A549 (cell line): Measurements from ENCODE around the gene DERL3. TPM values are rescaled to one million over a fixed set of nuclear protein-coding genes. Genes with fewer than 3 reads are reported as not detected.

Experiments used
- ATAC-seq, 2 experiments: fragments of 200-7000 bp in 1 of 2; fragments of >200 bp in 1 of 2; cut with Nextera tagmentation in 1 of 2; cut with Tn5 transposase in 1 of 2; 3 replicates each; pipeline versions ENCODE4 v1.8.0 to v1.9.1; 2018 to 2020; ENCODE audit warnings: mild to moderate bottlenecking in 1 of 2, moderate library complexity in 1 of 2
- CTCF ChIA-PET: fragments of 300-600 bp; sonication (Branson Sonifier 250); formaldehyde crosslinking; extraction: SDS; loops from one replicate; lab custom pipeline; 2021; ENCODE audit warnings: antibody characterized with exemption, inconsistent platforms; lab: Yijun Ruan, JAX
- POLR2A ChIA-PET: fragments of 350-600 bp; formaldehyde crosslinking; extraction: SDS; loops from one replicate; lab custom pipeline; 2021; ENCODE audit warnings: antibody characterized with exemption, inconsistent platforms; lab: Yijun Ruan, JAX
- DNase-seq, 2 experiments: peaks; one replicate each; pipeline versions ENCODE4 v3.0.0 to v3.0.0-alpha.2; 2011 to 2016; ENCODE audit warnings: low read depth in 1 of 2, low spot score in 1 of 2
- FAIRE-seq: peaks from 2 replicates; lab custom pipeline; 2011; peaks lifted over from hg19 to GRCh38; lab: Jason Lieb, UNC
- H3K27ac ChIP-seq, 2 experiments: fragments of >200 bp; sonication (Bioruptor Twin); formaldehyde crosslinking; 3 replicates each; pipeline ENCODE4 v1.5.1; 2016 to 2017
- H3K4me1 ChIP-seq: fragments of >200 bp; sonication (Bioruptor Twin); formaldehyde crosslinking; 3 replicates; pipeline ENCODE4 v1.6.1; 2016
- H3K4me2 ChIP-seq: fragments of >200 bp; sonication (Bioruptor Twin); formaldehyde crosslinking; 3 replicates; pipeline ENCODE4 v1.6.1; 2016
- H3K4me3 ChIP-seq: fragments of >200 bp; sonication (Bioruptor Twin); formaldehyde crosslinking; 3 replicates; pipeline ENCODE4 v1.5.1; 2016
- H3K9me3 ChIP-seq: fragments of >200 bp; sonication (Bioruptor Twin); formaldehyde crosslinking; 3 replicates; pipeline ENCODE4 v1.6.1; 2016
- ATOH8 ChIP-seq: fragments of 250-450 bp; sonication (Bioruptor Pico); IDR thresholded peaks from 2 replicates; pipeline ENCODE4 v1.5.0; 2020; ENCODE audit warnings: low read depth, mild to moderate bottlenecking, moderate library complexity
- BHLHE40 ChIP-seq: IDR thresholded peaks from 2 replicates; pipeline ENCODE4 v1.6.1; 2012; ENCODE audit warnings: low read depth, low read length, inconsistent platforms
- CBX8 ChIP-seq: fragments of 200-600 bp; sonication (generic); IDR thresholded peaks from 2 replicates; pipeline ENCODE4 v1.6.1; 2016
- CHD4 ChIP-seq: fragments of 200-600 bp; sonication (generic); IDR thresholded peaks from 2 replicates; pipeline ENCODE4 v1.6.1; 2016; ENCODE audit warnings: antibody characterized with exemption, mild to moderate bottlenecking, borderline replicate concordance
- EHF ChIP-seq: fragments of 250-450 bp; sonication (Bioruptor Pico); IDR thresholded peaks from 2 replicates; pipeline ENCODE4 v1.5.0; 2020; ENCODE audit warnings: mild to moderate bottlenecking
- EHMT2 ChIP-seq: fragments of 200-600 bp; sonication (generic); IDR thresholded peaks from 2 replicates; pipeline ENCODE4 v1.6.1; 2016; ENCODE audit warnings: antibody characterized with exemption, low read depth, mild to moderate bottlenecking, moderate library complexity
- ELK1 ChIP-seq: fragments of 150-350 bp; IDR thresholded peaks from 2 replicates; pipeline ENCODE4 v1.6.1; 2014; ENCODE audit warnings: low read depth, mild to moderate bottlenecking, low read length
- EP300 ChIP-seq, 2 experiments: fragments of >200 bp; sonication (Bioruptor Twin); formaldehyde crosslinking; IDR thresholded peaks; 2 replicates in 1 of 2; 3 replicates in 1 of 2; pipeline ENCODE4 v1.6.1; 2016 to 2017
- FOSL2 ChIP-seq, 2 experiments: fragments of 450-650 bp in 1 of 2; fragments of >200 bp in 1 of 2; sonication (Bioruptor Twin) in 1 of 2; formaldehyde crosslinking; IDR thresholded peaks; 2 replicates each; pipeline versions ENCODE4 v1.5.0 to v1.6.1; 2016 to 2020; ENCODE audit warnings: mild to moderate bottlenecking in 1 of 2, moderate library complexity in 1 of 2
- FOXS1 ChIP-seq: fragments of 250-450 bp; sonication (Bioruptor Pico); IDR thresholded peaks from 2 replicates; pipeline ENCODE4 v1.5.0; 2020; ENCODE audit warnings: mild to moderate bottlenecking, moderate library complexity
- GATA3 ChIP-seq: IDR thresholded peaks from 2 replicates; pipeline ENCODE4 v1.6.1; 2012; ENCODE audit warnings: borderline replicate concordance
- HMGXB4 ChIP-seq: fragments of 250-450 bp; sonication (Bioruptor Pico); IDR thresholded peaks from 2 replicates; pipeline ENCODE4 v1.5.0; 2021; ENCODE audit warnings: mild to moderate bottlenecking, moderate library complexity, borderline replicate concordance
- HOXA7 ChIP-seq: fragments of 250-450 bp; sonication (Bioruptor Pico); IDR thresholded peaks from 2 replicates; pipeline ENCODE4 v1.5.0; 2020; ENCODE audit warnings: mild to moderate bottlenecking, moderate library complexity
- HOXB13 ChIP-seq: fragments of 250-450 bp; sonication (Bioruptor Pico); IDR thresholded peaks from 2 replicates; pipeline ENCODE4 v1.5.0; 2020; ENCODE audit warnings: low read depth, mild to moderate bottlenecking, moderate library complexity
- JUNB ChIP-seq: fragments of >200 bp; sonication (Bioruptor Twin); formaldehyde crosslinking; IDR thresholded peaks from 2 replicates; pipeline ENCODE4 v1.6.1; 2016
- MAZ ChIP-seq: fragments of 150-350 bp; IDR thresholded peaks from 2 replicates; pipeline ENCODE4 v1.6.1; 2014; ENCODE audit warnings: antibody characterized with exemption, low read depth, low read length, borderline replicate concordance
- MYC ChIP-seq: IDR thresholded peaks from 2 replicates; pipeline ENCODE4 v1.6.1; 2012; ENCODE audit warnings: mild to moderate bottlenecking, inconsistent platforms, low read length, improper control_type of control experiment, borderline replicate concordance
- RCOR1 ChIP-seq: fragments of 150-350 bp; IDR thresholded peaks from 2 replicates; pipeline ENCODE4 v1.6.1; 2014; ENCODE audit warnings: antibody characterized with exemption, low read length, low read depth
- REST ChIP-seq: fragments of 200-600 bp; sonication (generic); IDR thresholded peaks from 2 replicates; pipeline ENCODE4 v1.6.1; 2016; ENCODE audit warnings: antibody characterized with exemption, mild to moderate bottlenecking, moderate library complexity
- ZC3H11A ChIP-seq: fragments of 450-650 bp; IDR thresholded peaks from 2 replicates; pipeline ENCODE4 v1.6.1; 2014; ENCODE audit warnings: antibody characterized with exemption, mild to moderate bottlenecking
- ZSCAN20 ChIP-seq: fragments of 250-450 bp; sonication (Bioruptor Pico); IDR thresholded peaks from 2 replicates; pipeline ENCODE4 v1.8.0; 2022; ENCODE audit warnings: mild to moderate bottlenecking, moderate library complexity
- WGBS: methylation state at CpG from one replicate; pipeline ENCODE4 v1.1.6; 2017; ENCODE audit errors: missing lambda C conversion rate; 5-methylcytosine and 5-hydroxymethylcytosine counted together
- polyA plus RNA-seq, 4 experiments: library from polyadenylated mRNA; depleted of rRNA in 3 of 4; stranded (reverse); fragments of >200 nt; fragmentation: RNase III in 1 of 4; extraction: RNeasy Plus Mini Kit Qiagen cat#74134 plus additional on column Dnase treatment in 1 of 4; gene quantifications; 2 replicates in 3 of 4; 3 replicates in 1 of 4; pipeline ENCODE4 v1.2.3, GENCODE V29; 2011 to 2017

Gene DERL3
- polyA plus RNA-seq, 2 of the 4 experiments (the other 2 are of a cell fraction) = 0.08 to 0.40 TPM

GRCh38 chr22:23822101-23822671, 16.6 kb downstream of the DERL3 start:
- 94% methylated on average over 5 of the region's 6 CpGs for WGBS
- Histone ChIP-seq H3K4me3 (no peak overlapping the region), H3K4me1 (no peaks in the 10 kb centered on the region), H3K4me2 (no peak overlapping the region), H3K9me3 (no peaks in the 10 kb centered on the region), H3K27ac (no peak overlapping the region)
- ChIA-PET POLR2A (interaction anchor here (1.9 kb wide), 1 partner anchor 35 kb away, joined by 6 read pairs; the partner anchor contains the start of gene SLC2A11), CTCF (interaction anchor here (1.1 kb wide), 1 partner anchor 7 kb away, joined by 3 read pairs; no protein-coding TSS in a partner anchor)
- ATAC-seq = no peak
- DNase-seq = no peak
- no peak for TF ChIP-seq ZSCAN20 (CRISPR knock-in tag)
- no peak for TF ChIP-seq FOSL2 (IDR thresholded peaks at IDR 0.05)
- no peak for TF ChIP-seq FOSL2 (CRISPR knock-in tag; IDR thresholded peaks at IDR 0.05)
- no peak for TF ChIP-seq JUNB
- no peak for TF ChIP-seq HOXA7 (CRISPR knock-in tag)
- no peak for TF ChIP-seq CBX8
- no peak for TF ChIP-seq RCOR1
- TF ChIP-seq MAZ = no peak
- no peak for TF ChIP-seq CHD4
- no peak for FAIRE-seq

GRCh38 chr22:23820748-23821211, 18.0 kb downstream of the DERL3 start:
- 76% methylated on average over 4 of the region's 4 CpGs for WGBS
- no peak for ATAC-seq

GRCh38 chr22:23818541-23818940, 20.3 kb downstream of the DERL3 start:
- H3K4me2 ChIP-seq = no peak overlapping the region
- ATAC-seq (no peak), FAIRE-seq (no peak), DNase-seq (no peak)
- H3K4me3 ChIP-seq = no peak overlapping the region
- WGBS = 93% methylated on average over 2 of the region's 2 CpGs
- ChIA-PET CTCF (no interaction called here), POLR2A (no interaction called here)
- no peak overlapping the region for H3K27ac ChIP-seq
- no peaks in the 10 kb centered on the region for H3K9me3 ChIP-seq
- H3K4me1 ChIP-seq = no peaks in the 10 kb centered on the region
- TF ChIP-seq ATOH8 = no peak
- no peak for TF ChIP-seq EHF (CRISPR knock-in tag)
- no peak for TF ChIP-seq ZC3H11A
- no peak for TF ChIP-seq BHLHE40
- TF ChIP-seq CHD4 = no peak
- TF ChIP-seq RCOR1 = no peak
- TF ChIP-seq HOXB13 (CRISPR knock-in tag) = no peak
- TF ChIP-seq EP300 (IDR thresholded peaks at IDR 0.05) = no peak
- no peak for TF ChIP-seq EHMT2
- no peak for TF ChIP-seq HMGXB4 (CRISPR knock-in tag)
- TF ChIP-seq MAZ = no peak
- TF ChIP-seq MYC = no peak
- no peak for TF ChIP-seq FOXS1 (CRISPR knock-in tag)
- no peak for TF ChIP-seq ELK1

More at GRCh38 chr22:23820748-23821211, 18.0 kb downstream of the DERL3 start:
- POLR2A ChIA-PET = interaction anchor here (0.6 kb wide), 1 partner anchor 27 kb away, joined by 4 read pairs; no protein-coding TSS in a partner anchor
- Histone ChIP-seq H3K4me1 (no peaks in the 10 kb centered on the region), H3K4me2 (no peak overlapping the region), H3K4me3 (no peak overlapping the region), H3K9me3 (no peaks in the 10 kb centered on the region), H3K27ac (no peak overlapping the region)
- no peak for FAIRE-seq
- no peak for DNase-seq
- CTCF ChIA-PET = interaction anchor here (0.9 to 1.2 kb wide), 2 partner anchors 29 to 47 kb away, joined by 3 to 4 read pairs; no protein-coding TSS in a partner anchor
- TF ChIP-seq REST = no peak
- no peak for TF ChIP-seq GATA3
